GM23338 (cell line): ENCODE measurements around the gene VPS54. TPM values are rescaled to one million over a fixed set of nuclear protein-coding genes. Genes with fewer than 3 reads are reported as not detected.
A peak's percentile ranks its signal among the peaks of the same experiment; 100 is the strongest.

ENCODE experiments used
- ATAC-seq: fragments of 200-7000 bp; cut with Tn5 transposase; 3 replicates; pipeline ENCODE4 v1.9.1; 2020
- DNase-seq: peaks from one replicate; pipeline ENCODE4 v3.0.0-alpha.2; 2015; ENCODE audit warnings: low spot score
- H2AFZ ChIP-seq: fragments of 200-600 bp; sonication (generic); 2 replicates; pipeline ENCODE4 v1.8.0; 2016; ENCODE audit warnings: antibody characterized with exemption, mild to moderate bottlenecking, moderate library complexity
- H3F3A ChIP-seq: fragments of 200-600 bp; sonication (generic); replicated peaks from 2 replicates; pipeline ENCODE4 v1.8.0; 2017; ENCODE audit warnings: antibody characterized with exemption, mixed run types, low read depth
- H3K27ac ChIP-seq: fragments of 200-600 bp; sonication (generic); 2 replicates; pipeline ENCODE4 v1.6.1; 2016; ENCODE audit warnings: low read depth
- H3K27me3 ChIP-seq: fragments of 200-600 bp; sonication (generic); 2 replicates; pipeline ENCODE4 v1.8.0; 2016; ENCODE audit warnings: mild to moderate bottlenecking, mixed run types, moderate library complexity; ENCODE audit not compliant: insufficient read depth
- H3K36me3 ChIP-seq: fragments of 200-600 bp; sonication (generic); 2 replicates; pipeline ENCODE4 v1.8.0; 2016; ENCODE audit warnings: mild to moderate bottlenecking; ENCODE audit not compliant: insufficient read depth
- H3K4me1 ChIP-seq: fragments of 200-600 bp; sonication (generic); 2 replicates; pipeline ENCODE4 v1.8.0; 2016; ENCODE audit warnings: mild to moderate bottlenecking, moderate library complexity; ENCODE audit not compliant: insufficient read depth
- H3K4me2 ChIP-seq: fragments of 200-600 bp; sonication (generic); 2 replicates; pipeline ENCODE4 v1.7.1; 2017; ENCODE audit warnings: mixed run types
- H3K4me3 ChIP-seq: fragments of 200-600 bp; sonication (generic); 2 replicates; pipeline ENCODE4 v1.6.1; 2016; ENCODE audit warnings: mixed run types
- H3K79me2 ChIP-seq: fragments of 200-600 bp; sonication (generic); replicated peaks from 2 replicates; pipeline ENCODE4 v1.8.0; 2017; ENCODE audit warnings: mild to moderate bottlenecking; ENCODE audit not compliant: insufficient read depth
- H3K9me2 ChIP-seq: fragments of 200-600 bp; sonication (generic); 2 replicates; pipeline ENCODE4 v1.8.0; 2017; ENCODE audit not compliant: insufficient read depth
- H4K20me1 ChIP-seq: fragments of 200-600 bp; sonication (generic); replicated peaks from 2 replicates; pipeline ENCODE4 v1.8.0; 2017; ENCODE audit warnings: mild to moderate bottlenecking; ENCODE audit not compliant: insufficient read depth
- H3K27ac Mint-ChIP-seq: 2 replicates; pipeline ENCODE4 v1.8.0; 2020; ENCODE audit warnings: inconsistent platforms, mild to moderate bottlenecking, moderate library complexity, mixed read lengths
- H3K27me3 Mint-ChIP-seq: 3 replicates; pipeline ENCODE4 v1.8.0; 2022; ENCODE audit warnings: low read depth, mild to moderate bottlenecking, moderate library complexity, mixed read lengths, inconsistent platforms; ENCODE audit not compliant: insufficient read depth, poor library complexity
- H3K36me3 Mint-ChIP-seq: 3 replicates; pipeline ENCODE4 v1.8.0; 2021; ENCODE audit warnings: low read depth, mild to moderate bottlenecking, inconsistent platforms, moderate library complexity, mixed read lengths
- H3K4me1 Mint-ChIP-seq: 3 replicates; pipeline ENCODE4 v1.8.0; 2020; ENCODE audit warnings: mild to moderate bottlenecking, inconsistent platforms, mixed read lengths
- H3K4me3 Mint-ChIP-seq: 3 replicates; pipeline ENCODE4 v1.8.0; 2021; ENCODE audit warnings: moderate library complexity, mild to moderate bottlenecking, inconsistent platforms, mixed read lengths
- H3K9me3 Mint-ChIP-seq: 3 replicates; pipeline ENCODE4 v1.8.0; 2020; ENCODE audit warnings: moderate library complexity, mild to moderate bottlenecking, inconsistent platforms, mixed read lengths
- CREB1 ChIP-seq: fragments of 250-450 bp; sonication (Bioruptor Pico); IDR thresholded peaks from 2 replicates; pipeline ENCODE4 v1.5.0; 2020; ENCODE audit warnings: low read depth, mild to moderate bottlenecking, moderate library complexity
- EZH2 ChIP-seq: fragments of 200-600 bp; sonication (generic); IDR thresholded peaks from one replicate; pipeline ENCODE4 v1.8.0; 2017; ENCODE audit warnings: antibody characterized with exemption, mild to moderate bottlenecking, low read depth; ENCODE audit not compliant: unreplicated experiment
- POLR2AphosphoS5 ChIP-seq: IDR thresholded peaks from 2 replicates; pipeline ENCODE4 v1.6.1; 2016; ENCODE audit warnings: antibody characterized with exemption, low read depth
- ZNF114 ChIP-seq: fragments of 250-450 bp; sonication (Bioruptor Pico); IDR thresholded peaks from 2 replicates; pipeline ENCODE4 v1.5.0; 2020; ENCODE audit warnings: mild to moderate bottlenecking, moderate library complexity
- ZNF462 ChIP-seq: fragments of 250-450 bp; sonication (Bioruptor Pico); IDR thresholded peaks from 2 replicates; pipeline ENCODE4 v1.5.0; 2020; ENCODE audit warnings: mild to moderate bottlenecking, moderate library complexity
- polyA plus RNA-seq: library from polyadenylated mRNA; unstranded; fragments of >200 nt; fragmentation: Nextera tagmentation; extraction: Ambion mirVana; gene quantifications from 2 replicates; pipeline ENCODE4 v1.2.1, GENCODE V29; 2016
- total RNA-seq: library from RNA; depleted of rRNA; stranded (reverse); fragments of >200 nt; shearing (Covaris generic); gene quantifications from 2 replicates; pipeline ENCODE4 v1.2.3, GENCODE V29; 2014

Gene VPS54
- total and polyA plus RNA-seq, 2 experiments from 2014 or later = 6.6 to 17.0 TPM

GRCh38 chr2:63894167-63894566, 125.1 kb downstream of the VPS54 start:
- H3K36me3 ChIP-seq = peaks cover 36% of the 10 kb centered on the region
- peaks cover 49% of the 10 kb centered on the region for H3K36me3 Mint-ChIP-seq
- peaks cover 11% of the 10 kb centered on the region for H3K27me3 Mint-ChIP-seq

More at GRCh38 chr2:63894167-63894566, 125.1 kb downstream of the VPS54 start:
- Histone ChIP-seq H4K20me1 (no peaks in the 10 kb centered on the region; the same call in 1 of the 2 replicates), H3K4me3 (no peak overlapping the region), H3K4me2 (no peak overlapping the region), H3K79me2 (no peaks in the 10 kb centered on the region), H3K9me2 (no peaks in the 10 kb centered on the region), H3K4me1 (no peaks in the 10 kb centered on the region), H3K27ac (peak overlapping the region; percentile 30; the same call in 1 of the 2 replicates), H3F3A (peaks cover 10% of the 10 kb centered on the region; the same call in 1 of the 2 replicates), H2AFZ (no peak overlapping the region), H3K27me3 (no peaks in the 10 kb centered on the region)
- DNase-seq = no peak
- Mint-ChIP-seq H3K9me3 (peaks cover 3% of the 10 kb centered on the region; the same call in 1 of the 3 replicates), H3K27ac (peak overlapping the region; percentile 25; the same call in 1 of the 2 replicates), H3K4me1 (peaks cover 2% of the 10 kb centered on the region; the same call in 2 of the 3 replicates), H3K4me3 (no peak overlapping the region)
- ATAC-seq = no peak
- TF ChIP-seq ZNF462 (CRISPR knock-in tag) = no peak
- TF ChIP-seq CREB1 = no peak
- TF ChIP-seq EZH2 = no peak
- TF ChIP-seq ZNF114 = no peak
- TF ChIP-seq POLR2AphosphoS5 = peak; percentile 13; the same call in 1 of the 2 replicates
